IMR-90 (cell line): ENCODE data around the gene FARP1.

Experiments used
- POLR2A ChIP-seq: IDR thresholded peaks from 2 replicates; pipeline ENCODE4 v1.6.1; 2012; ENCODE audit warnings: mild to moderate bottlenecking, low read depth, low read length
- TF ChIP-seq, protein P1 (sequence below): fragments of 150-350 bp; IDR thresholded peaks from 2 replicates; pipeline ENCODE4 v1.6.1; 2017; ENCODE audit warnings: mild to moderate bottlenecking, antibody characterized with exemption, low read length, low read depth

DNA sequence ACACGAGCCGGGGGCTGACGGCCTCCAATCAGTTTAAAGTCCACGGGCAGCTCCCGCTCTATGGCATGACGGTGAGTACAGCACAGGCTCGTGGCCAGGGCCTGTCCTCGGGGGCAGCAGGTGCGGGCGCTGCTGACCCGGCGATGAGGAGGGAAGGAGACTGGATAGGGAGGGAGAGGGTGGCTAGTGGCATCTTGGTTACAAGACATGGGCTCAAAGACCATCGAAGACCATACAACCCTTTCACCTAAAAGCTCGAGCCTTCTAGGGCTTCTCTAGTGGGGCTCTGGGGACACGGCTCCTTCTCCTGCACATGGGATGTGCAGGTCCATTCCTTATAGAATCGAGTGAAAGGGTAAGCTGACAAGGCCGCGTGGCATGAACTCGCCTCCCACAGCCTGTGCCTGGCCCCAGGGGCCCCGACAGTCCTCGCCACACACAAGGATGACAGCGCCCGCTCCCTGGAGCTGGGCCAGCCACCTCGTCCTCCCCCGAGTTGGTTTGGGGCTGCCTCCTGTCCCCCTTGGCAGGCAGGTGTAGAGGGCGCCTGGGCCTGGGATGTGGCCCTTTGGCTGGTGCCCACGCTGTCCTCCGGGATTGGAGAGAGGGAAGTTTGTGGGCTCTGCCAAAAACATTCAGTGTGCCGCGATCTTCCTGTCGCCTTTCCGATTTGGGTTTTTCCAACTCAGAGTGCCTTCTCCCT, 296.4 kb downstream of the FARP1 start:
- TF ChIP-seq POLR2A: no peak
- TF ChIP-seq, protein P1, sequence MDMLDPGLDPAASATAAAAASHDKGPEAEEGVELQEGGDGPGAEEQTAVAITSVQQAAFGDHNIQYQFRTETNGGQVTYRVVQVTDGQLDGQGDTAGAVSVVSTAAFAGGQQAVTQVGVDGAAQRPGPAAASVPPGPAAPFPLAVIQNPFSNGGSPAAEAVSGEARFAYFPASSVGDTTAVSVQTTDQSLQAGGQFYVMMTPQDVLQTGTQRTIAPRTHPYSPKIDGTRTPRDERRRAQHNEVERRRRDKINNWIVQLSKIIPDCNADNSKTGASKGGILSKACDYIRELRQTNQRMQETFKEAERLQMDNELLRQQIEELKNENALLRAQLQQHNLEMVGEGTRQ: no peak
